HG03064 (cell line): ENCODE data around the gene NKPD1.

Source experiments
- ATAC-seq: cut with Tn5 transposase; IDR thresholded peaks from one replicate; pipeline ENCODE4 v1.9.1; 2021; ENCODE audit warnings: low read depth; ENCODE audit not compliant: unreplicated experiment

Gene NKPD1

DNA sequence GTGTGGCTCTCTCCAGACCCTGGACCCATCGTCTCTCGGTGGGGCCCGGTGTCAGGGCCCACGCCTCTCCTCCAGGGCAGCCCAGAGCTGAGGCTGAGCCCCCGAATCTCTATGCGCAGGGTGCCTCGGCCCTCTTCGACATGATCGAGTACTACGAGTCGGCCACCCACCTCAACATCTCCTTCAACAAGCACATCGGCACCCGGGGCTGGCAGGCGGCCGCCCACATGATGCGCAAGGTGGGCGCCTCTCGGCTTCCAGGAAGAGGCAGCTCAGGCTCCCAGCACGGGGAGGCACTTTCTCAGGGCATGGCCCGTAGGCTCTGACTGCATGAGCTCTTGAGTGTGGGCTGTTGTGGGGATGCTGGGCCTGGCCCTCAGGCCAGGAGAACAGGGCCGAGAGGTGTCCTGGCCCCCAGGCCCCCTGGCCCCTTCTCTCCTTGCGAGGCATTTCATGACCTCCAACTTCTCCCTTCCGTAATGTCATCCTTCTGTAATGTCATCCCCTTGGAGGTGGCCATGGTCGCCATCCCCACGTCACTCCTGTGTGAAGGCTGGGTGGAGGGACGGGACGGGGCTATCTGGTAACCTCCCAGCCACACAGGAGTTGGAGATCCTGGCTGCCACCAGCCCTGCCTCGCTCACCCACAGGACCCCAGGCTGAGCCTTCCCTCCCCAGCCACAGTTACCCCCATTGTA lies 19.4 kb downstream of the NKPD1 start:
- ATAC-seq = no peak

DNA sequence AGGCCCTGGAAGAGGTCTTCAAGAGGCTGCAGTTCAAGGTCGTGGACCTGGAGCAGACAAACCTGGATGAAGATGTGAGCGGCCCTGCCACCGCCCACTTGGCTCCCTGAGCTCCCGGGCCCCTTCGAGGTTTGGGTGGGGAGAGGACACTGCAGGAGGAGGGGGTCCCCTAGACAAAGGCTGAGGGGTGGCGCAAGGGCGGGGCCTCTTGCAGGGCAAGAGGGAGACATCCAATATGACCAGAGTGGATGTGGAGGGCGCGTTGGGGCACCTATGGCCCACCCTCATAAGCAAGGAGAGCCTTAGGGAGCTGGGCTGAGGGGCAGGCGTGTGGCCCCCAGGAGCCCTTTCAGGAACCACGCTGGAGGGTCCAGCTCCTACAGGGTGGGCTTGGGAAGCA lies 20.2 kb downstream of the NKPD1 start:
- no peak for ATAC-seq

DNA sequence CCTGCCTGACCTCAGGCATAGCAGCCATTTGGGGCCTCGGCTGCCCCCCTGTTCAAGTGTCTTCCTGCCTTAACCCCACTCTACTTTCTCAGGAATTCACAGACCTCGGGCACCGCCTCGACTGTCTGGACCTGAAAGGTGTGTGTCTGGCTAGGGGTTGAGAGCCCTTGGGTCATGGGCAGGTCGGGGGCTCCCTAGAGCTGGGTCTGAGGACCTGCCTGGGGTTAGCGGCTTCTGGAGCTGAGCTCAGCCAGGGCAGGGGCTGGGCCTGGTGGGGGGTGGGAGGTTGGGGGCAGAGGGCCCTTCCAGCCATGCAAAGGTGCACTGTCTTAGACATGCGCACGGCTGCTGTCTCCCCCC lies 20.7 kb downstream of the NKPD1 start:
- ATAC-seq = no peak

DNA sequence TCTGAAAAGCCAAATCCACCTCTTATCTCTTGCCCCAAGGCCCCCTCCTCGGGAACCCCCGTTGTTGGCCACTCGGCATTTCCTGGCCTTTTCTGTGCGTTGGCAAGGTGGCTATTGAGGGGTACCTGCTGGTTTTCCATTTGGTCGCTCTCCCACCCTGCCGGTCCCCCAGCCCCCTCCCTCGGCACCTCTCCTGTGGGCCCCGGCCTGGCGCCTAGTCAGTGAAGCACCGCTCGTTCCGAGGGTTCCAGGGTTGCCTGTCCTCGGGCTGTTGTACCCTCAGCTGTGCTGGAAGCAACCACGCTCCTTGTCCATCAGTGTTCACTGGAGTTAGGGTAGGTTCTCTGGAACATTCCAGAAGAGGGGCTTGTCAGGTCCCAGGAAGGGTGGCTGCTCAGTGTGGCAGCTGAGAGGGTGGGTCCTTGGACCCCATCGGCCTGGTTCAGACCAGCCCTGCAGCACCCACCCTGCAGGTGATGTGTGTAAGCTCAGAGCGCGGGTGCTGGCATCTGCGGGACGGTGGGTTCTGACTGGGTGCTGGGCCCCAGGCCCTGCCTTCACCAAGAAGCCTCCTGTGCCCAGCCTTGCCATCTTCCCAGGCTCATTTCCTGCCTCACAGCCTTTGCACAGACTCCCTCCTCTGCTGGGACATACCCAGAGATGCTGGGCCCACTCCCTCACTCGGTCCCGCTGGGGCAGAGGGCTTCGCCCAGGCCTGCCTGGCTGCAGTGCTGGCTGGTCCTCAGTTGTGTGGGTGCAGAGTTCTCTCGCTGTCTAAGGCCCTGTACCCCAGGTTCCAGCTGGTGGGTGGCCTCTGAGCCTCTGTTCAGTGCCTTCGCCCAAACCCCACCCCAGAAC lies 21.3 kb downstream of the NKPD1 start:
- ATAC-seq = no peak

DNA sequence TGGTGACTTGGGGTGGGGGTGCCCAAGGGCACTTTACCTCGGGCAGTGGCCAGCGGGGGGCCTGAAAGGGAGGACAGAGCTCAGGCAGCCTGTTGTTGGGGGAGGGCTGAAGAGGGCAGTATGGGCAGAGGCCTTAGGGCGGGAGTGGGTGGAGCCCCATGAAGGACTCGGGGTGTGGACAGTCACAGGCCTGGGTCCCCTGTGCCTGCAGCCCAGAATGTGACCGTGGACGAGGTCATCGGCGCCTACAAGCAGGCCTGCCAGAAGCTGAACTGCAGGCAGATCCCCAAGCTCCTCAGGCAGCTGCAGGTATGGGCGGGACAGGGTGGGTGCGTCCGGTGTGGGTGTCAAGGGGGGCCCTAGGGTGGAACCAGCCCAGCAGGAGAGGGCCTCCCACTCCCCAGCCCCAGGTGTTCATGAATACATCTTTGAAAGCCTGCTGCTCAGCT lies 22.5 kb downstream of the NKPD1 start:
- no peak for ATAC-seq

DNA sequence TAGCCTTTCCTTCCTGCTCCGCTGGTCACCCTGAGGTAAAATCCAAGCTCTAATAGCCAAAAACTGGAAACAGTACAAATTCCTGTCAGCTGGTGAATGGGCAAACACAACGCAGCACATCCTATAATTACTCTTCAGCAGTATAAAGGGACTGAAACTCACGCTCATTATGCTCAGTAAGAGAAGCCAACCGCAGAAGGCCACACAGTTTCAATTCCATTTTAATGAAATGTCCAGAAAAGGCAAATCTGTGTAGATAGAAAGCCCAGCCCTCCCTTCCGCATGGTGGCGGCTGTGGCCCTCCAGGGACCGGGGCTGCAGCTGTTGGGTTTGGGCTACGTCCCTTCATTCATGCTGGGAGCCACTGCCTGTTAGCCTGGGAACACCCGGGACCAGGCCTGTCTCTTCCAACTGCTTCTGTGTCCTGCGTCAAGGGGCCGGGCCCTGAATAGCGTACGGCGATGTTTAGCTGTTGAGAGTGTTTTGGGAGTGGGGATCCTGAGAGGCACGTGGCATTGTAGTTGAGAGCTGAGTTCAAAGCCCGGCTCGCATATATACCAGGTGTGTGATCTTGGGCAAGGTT lies 23.5 kb downstream of the NKPD1 start:
- ATAC-seq = peak; percentile 58

DNA sequence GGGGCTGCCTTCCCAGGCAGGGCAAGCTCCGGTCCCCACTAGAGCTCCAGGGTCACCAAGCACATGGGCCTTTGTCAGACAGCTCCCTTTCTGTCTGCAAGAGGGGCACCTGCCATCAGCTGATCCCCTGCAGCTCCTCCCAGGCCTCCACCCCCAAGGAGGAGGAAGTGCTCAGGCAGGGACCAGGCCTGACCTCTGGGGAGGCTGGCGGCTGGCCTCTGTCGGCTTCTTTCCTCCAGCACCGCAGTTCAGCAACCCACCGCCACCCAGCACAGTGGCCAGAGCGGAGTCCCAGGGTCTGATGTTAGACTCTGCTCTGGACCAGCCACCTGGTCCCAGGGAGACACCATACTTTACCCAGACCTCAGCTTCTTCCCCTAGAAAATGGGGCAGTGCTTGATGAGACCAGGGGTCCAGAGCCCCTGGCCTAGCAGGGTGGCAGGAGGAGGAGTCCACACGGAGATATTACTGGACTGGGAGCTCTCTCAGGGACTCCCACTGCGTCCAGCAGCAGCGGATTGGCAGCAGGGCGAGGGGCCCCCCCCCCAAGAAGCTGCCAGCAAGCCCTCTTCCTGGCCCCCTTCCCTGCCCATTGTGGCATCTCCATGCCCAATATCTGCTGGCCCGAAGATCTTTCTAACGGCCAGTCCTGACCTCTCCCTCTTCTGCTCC lies 24.1 kb downstream of the NKPD1 start:
- ATAC-seq = no peak

DNA sequence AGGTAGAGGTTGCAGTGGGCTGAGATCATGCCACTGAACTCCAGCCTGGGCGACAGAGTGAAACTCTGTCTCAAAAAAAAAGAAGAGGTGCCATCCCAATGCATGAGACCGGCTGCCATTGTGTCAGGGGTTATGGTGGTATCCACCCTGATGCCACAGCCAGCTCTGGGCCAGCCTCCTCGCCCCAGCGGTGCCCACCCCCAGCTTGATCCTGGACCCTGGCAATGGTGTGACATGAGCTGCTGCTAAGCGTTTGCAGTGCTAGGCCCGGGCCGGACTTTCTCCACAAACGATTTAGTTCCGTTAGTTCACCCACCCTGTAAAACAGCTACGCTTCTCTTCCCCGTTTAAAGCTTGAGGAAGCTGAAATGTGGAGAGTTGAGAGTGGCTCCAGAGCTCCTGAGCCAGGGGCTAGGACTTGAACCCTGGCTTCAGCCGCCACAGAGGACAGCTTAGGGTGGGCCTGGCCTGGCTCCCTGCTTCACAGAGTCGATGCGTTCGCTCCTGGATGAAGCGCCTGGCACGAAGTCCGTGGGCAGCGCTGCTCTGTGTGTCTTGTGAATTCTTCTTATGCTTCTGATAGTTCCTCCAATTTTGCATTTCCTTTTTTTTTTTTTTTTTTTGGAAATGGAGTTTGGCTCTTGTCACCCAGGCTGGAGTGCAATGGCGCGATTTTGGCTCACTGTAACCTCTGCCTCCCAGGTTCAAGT lies 25.5 kb downstream of the NKPD1 start:
- ATAC-seq = no peak

DNA sequence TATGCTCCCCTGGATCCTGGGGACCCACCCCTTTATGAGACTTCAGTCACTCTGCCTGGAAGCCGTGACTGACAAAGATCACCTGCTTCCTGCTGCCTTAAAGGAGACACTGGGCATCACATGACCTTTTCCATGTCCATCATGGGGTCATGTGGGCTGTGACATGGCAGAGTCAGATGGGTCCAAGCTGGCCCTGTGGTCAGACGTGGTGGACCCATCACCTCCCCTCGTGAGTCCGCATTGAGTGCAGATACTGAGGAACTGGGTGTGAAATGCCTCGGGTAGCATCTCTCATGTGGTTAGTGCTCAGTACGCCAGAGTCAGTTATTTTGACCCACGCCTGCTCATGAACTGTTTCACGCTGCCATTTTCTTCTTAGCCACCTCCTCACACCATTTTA lies 27.1 kb downstream of the NKPD1 start:
- no peak for ATAC-seq

DNA sequence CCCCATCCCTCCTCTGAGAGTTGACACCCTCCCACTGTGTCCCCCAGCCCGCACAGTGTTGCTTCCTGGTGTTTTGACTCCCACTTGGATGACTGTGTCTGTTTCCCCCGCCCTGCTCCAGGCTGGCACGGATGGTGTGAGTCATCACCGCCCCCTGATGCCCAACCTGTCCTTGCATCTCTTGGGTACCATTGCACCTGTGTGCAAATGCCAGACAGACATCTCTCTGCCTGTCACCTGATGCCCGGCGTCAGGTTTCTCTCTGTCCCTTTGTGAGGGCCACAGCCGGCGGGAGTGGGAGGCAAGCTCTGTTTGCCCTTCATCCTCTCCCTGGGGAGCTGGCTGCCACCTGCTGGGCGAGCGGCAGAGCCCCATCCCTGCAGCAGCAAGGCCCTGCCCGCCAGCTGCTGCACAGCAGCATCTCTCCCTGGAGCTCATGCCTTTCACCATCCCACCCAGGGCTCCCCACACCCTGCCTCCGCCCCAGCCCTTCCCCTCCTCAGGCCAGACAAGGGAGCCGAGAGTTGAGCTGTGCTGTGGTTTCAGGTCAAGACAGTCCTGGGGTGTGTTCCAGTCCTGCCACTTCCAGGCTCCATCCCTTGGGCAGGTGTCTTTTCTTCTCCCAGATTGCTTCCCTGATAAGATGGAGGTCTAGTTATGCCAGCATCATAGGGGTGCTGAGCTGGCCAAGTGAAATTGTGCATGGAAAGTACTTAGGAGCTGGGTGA lies 29.7 kb downstream of the NKPD1 start:
- no peak for ATAC-seq

DNA sequence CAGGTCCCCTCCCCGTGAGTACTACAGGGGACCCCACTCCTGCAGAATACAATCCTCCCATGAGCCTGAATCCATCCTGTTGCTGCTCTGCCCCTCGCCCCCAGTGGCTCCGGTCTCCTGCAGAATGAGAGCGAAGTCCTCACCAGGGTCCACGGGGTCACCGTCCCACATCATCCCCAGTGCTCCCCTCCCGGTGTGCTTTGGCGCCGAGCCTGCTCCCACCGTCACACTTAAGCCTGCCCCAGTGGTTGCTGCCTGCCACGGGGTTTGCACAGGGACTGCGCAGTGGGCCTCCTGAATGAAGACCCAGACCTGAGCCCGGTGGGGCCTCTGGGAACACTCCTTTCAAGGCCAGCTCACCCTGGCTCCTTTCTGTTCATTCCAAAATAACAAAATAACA lies 30.5 kb downstream of the NKPD1 start:
- no peak for ATAC-seq

DNA sequence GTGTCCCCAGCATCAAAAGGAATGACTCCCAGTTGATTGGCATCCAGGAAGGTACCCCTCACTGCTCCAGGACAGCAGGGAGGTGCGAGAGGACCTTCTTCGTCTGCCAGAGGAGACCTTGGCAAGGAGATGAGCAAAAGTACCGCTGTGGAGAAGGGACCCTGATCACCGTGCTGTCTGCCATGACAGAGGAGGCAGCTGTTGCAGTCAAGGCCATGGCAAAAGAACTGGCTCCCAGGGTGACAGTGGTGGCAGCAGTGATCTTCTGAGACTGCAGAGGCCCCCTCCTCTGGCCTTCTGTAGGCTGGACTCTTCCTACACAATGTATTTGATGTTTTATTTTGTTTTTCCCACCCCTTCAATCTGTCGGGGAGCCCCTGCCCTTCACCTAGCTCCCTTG lies 32.0 kb downstream of the NKPD1 start:
- ATAC-seq = no peak

DNA sequence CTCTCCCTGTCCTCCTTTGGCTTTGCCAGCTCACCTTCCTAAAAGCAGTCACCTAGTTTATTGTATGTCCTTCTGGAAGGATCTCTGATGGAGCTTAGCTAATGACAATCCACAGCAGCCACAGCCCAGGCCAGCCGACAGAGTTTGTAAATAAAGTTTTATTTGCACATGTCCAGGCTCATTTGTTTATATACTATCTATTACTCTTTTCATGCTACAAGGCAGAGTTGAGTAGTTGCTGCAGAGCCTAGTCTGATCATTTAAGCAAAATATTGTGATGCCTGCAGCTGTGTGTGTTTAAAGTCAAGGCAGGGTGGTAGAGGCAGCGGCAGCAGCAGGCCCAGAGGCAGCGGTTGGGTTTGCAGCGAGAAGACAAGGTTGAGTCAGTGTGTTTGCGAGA lies 32.6 kb downstream of the NKPD1 start:
- ATAC-seq = no peak

DNA sequence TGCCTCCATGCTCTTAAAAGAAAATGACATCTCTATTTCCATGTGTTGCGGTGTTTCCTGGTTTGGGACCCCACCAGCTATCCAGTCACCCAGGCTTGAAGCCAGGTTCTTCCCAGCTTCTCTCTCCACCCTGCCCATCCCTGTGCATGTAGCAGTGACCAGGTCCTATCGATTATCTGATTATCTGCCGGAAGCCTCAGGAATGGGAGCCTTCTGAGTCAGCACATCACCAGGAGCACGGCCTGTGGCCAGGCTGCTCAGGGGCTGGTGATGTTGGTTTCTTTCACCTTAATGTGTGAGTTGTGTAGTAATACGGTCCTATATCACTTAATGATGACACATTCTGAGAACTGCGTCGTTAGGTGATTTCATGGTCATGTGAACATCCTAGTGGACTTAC lies 34.1 kb downstream of the NKPD1 start:
- ATAC-seq = no peak

DNA sequence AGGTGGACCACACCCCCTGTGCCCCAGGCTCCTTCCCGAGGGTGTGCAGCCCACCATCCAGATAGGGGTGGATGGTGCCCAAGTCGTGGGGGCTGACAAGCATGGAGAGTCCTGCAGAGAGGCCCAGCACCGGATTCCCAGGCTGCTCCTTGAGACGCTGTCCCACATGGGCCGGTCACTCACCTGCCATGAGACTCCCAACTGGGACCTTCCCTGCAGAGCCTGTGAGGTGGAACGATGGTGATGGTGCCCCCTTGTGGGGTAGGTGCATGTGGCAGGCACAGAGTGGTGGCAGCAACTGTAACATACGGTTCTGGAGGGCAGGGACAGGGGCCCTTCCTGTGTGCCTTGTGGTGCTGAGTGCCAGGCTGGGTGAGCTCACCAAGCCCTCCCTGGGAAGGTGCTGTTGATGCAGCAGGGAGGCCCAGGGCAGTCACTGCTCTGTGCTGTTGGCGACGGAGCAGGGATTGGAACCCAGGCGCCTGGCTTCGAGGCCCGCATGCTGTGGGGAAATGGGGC lies 34.7 kb downstream of the NKPD1 start:
- ATAC-seq = no peak

DNA sequence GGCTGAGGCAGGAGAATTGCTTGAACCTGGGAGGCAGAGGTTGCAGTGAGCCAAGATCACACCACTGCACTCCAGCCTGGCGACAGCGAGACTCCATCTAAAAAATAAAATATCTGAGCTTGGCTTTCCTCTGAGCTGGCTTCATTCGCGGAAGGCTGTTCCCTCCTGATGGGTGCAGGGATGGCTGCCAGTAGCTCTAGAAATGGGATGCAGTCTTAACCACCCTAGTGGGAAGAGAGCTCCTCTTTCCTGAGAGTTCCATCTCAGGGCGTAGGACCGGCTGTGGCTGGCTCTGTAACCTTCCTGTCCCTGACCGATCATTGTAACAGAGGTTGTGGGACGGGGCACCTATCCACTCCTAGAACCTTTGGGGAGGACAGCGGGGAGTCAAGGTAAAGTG lies 35.4 kb downstream of the NKPD1 start:
- ATAC-seq = no peak

DNA sequence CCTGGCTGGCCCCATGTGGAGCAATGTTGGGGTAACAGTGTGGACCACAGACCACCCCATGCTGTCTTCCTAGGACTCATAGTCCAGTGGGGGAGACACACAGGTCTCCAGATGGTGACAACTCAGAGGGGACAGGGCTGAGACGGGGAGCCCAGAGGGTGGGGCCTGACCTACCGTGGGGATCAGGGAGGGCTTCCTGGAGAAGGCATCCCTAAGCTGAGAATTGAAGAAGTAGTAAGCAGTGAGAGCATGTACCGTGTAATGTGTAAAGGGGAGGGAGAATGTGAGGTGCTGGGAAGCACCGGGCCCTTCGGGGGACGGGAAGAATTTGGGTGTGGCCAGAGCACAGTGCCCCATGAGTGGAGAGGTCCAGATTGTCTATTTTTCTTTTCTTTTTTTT lies 36.8 kb downstream of the NKPD1 start:
- ATAC-seq = no peak

DNA sequence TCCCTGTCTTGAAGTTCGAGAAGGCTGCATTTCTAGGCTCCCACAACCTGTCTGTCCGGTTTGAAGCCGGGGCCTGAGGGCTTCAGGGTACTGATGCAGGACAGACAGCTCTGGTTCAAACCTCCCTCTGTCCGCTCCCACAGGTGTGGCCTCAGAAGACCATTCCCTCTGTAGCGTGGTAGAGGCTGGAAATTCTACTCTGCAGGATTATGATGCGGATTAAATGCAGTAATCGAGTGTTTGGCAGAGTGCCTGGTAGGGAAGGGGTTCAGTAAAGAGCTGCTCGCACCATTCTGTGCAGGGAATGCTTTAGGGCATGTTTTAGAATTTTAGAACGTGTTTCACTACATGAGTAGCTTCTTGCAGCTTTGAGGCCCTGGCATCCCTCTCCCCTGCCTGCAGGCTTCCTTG lies 37.3 kb downstream of the NKPD1 start:
- no peak for ATAC-seq

DNA sequence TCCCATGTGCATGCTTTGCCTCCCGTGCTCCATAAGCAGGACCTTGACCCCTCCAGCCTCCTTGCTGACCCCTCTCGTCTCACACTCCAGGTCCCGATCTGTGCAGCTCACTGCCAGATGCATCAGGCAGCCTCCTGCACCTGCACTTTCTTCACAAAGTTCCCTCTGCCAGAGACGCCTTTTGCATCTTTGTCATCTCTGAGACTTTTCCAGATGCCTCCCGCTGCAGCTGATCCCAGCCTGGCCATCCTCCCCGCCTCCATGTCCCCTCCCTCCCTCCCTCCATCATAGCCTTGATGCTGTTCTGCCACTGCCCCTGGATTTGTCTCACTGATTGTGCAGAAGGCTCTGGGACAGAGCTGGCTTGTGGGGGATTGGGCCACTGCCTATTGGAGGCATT lies 38.0 kb downstream of the NKPD1 start:
- ATAC-seq = no peak

DNA sequence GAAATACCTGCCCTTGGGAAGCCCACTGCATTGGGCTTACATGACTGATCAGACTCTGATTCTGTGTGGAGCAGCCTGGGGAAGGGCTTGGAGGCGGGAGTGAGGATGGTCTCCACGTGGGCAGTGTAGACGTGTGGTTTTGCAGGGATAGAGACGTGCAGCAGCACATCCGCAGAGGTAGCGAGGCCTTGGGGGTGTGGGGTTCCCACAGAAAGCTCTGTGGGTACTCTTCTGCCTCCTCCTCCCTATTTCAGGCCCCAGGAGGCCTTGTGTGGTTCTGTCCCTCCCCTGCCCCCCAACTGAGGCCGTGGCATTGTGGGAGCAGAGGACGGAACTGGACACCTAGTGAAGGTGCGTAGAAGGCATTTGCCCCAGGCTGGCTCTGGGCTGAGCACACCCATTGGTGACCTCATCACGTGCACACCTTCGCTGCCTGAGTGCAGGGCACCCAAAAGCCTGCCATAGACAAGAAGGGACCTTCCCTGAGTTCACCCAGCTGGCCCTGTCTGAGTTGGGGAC lies 38.9 kb downstream of the NKPD1 start:
- no peak for ATAC-seq
